Stimulated activated CD4-positive, alpha-beta T cell treated with anti-CD3 and anti-CD28 coated beads, Interleukin-1b, Interleukin-23, amount 100 ng/mL, for 24 hours (primary cell): ENCODE results near the gene OR2T27.
"Not testable (repeated sequence)": the region's sequence is repeated elsewhere in the genome, so short reads cannot be mapped to it uniquely, and the experiment has no call there.

Source experiments
- DNase-seq, 4 experiments: peaks; one replicate each; pipeline ENCODE4 v3.0.0-alpha.2; 2020; ENCODE audit warnings: low read depth in 4 of 4, low spot score in 1 of 4

Gene OR2T27, protein sequence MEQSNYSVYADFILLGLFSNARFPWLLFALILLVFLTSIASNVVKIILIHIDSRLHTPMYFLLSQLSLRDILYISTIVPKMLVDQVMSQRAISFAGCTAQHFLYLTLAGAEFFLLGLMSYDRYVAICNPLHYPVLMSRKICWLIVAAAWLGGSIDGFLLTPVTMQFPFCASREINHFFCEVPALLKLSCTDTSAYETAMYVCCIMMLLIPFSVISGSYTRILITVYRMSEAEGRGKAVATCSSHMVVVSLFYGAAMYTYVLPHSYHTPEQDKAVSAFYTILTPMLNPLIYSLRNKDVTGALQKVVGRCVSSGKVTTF

GRCh38 chr1:248655354-248655753 lies at the start of gene OR2T27:
TSS of gene OR2T27 (minus strand) at chr1:248655528. CDS start at chr1:248650884, 4,644 bp downstream.
- not testable (repeated sequence) for DNase-seq

DNA sequence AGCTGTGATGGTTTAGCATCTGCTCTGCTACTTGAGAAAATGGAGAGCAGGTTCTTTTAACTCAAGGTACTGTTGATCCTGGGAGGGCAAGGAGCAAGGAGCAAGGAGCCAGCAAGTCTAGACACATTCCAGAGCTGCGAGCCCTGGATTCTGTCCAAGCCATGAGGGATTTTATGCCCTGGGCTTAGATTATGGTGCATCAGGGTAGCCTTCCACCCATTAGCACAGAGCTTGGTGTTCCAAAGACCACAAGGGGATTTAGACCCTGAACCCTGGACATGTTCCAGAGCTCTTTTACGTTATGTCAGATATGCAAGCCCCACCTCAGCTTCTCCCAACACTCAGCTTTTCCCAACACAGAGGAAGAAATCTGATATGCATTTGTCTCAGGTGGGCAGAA lies 49.3 kb upstream of the OR2T27 start:
- DNase-seq = no peak

DNA sequence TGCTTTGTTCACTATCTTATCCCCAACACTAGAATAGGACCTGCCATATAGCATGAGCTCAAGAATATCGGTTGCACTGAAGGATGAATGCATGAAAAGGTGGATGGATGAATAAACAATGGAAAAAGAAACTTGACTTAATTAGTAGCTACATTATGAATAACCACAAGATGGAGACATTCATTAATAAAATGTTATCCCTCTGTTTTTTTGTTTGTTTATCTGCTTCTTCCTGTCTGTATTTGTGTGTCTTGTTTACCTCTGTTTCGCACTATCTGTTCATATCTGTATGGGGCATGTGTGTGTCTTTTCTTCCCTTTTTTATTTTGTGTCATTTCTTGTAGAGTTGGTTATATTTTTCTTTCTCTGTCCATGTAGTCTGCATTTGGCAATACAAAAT lies 48.3 kb upstream of the OR2T27 start:
- no peak for DNase-seq

DNA sequence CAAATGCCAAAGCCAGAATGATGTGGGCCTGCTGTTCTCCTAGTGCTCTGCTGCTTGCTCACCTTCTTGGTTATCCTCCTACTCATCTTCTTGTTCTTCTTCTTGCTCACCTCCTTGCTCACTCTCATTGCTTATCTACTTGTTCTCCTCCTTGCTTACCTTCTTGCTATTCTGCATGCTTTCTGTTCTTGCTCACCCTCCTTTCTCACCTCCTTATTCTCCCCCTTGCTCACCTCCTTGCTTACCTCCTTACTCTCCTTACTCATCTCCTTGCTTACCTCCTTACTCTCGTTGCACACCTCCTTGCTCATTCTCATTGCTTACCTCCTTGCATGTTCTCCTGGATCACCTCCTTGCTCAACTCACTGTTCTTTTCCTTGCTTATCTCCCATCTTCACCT lies 47.4 kb upstream of the OR2T27 start, which contains the start of gene OR14I1:
OR14I1 (minus strand) TSS at position 53 of the 400 bp plus-strand sequence.
- no peak for DNase-seq

DNA sequence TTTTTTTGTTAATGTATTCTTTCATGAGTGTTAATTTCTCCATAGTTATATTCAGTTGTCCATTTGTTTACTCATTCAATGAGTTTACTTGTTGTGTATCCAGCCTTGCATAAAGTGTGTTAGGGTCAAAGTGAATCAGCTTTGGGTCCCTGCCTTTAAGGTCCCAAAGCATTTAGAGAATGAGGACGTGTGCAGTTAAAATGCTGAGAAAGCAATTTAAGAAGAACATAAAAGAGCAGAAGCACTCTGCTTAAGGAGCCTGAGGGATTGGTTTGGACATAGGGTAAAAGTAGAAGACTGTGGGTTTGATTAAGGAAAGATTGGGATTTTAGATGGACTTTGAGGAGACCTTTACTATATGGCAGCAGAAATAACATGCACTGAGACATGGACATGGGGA lies 43.8 kb upstream of the OR2T27 start:
- no peak for DNase-seq

- DNase-seq = no peak
Observed at GRCh38 chr1:248697907-248698306, 42.6 kb upstream of the OR2T27 start.

DNA sequence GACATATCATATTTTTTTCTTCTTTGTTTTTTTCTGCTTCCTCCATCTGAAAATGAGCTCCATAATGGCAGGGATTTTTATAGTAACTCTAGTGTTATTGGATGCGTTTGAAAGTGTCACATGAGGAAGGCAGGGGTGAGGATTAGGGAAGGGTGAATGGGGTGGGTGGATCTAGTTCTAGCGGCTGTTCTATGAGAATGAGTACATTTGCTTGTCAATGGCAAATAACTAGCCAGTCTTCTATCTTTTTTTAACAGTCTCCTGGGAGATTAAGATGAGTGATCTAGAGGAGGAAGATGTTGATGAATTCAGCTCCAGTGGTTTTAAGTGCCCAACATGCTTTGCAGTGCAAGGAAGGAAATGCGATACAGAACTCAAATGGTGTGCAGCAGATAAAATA lies 41.4 kb upstream of the OR2T27 start:
- no peak for DNase-seq

DNA sequence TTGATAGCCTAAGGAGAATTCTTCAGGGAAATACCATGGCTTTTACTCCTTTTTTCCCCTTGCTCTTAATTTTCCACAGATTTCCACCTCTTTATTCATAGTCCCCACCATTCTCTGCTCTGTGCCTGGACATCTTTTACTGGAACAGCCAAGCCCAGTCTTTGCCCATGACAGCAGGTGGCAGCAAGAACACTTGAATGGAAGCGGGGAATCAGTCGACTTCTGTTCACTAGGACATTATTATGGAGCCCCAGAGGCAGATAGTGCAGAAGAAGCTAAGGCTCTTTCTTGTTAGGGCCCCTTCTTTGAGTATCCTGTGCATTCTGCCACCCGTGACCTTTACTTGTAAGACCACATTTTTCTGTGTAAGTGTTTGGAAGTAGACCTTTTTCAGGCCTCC lies 40.9 kb upstream of the OR2T27 start:
- DNase-seq = no peak

GRCh38 chr1:248695451-248696132 lies 40.3 kb upstream of the OR2T27 start:
- DNase-seq = no peak

DNA sequence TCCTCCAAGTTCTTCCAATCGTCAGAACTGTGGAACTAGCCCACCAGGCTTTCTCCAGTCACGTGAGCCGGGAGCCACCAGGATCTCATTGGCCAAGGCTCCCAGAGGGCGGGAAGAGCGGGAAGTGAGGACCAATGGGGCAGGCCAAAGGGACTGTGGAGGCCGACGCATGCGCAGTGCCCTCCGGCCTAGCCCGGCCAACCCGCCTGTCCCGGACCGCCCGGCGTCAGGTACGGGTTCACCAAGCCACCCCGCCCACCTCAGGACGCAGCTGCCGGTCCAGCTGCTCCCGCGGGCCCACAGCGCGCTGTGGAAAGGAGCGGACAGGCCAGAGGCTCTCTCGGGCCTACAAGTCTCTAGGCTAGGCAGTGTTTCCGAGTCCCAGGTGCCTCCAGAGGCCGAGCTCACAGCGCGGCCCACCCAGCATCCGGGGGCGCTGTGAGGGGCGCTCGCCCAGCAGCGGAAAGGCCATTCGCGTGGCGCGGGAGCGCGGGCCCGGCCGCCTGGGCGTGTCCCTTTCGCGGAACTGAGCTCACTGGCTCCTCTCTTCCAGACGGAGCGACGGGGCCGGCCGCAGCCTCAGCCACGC lies 36.3 kb upstream of the OR2T27 start:
- DNase-seq = no peak

GRCh38 chr1:248688527-248689298 lies 33.4 kb upstream of the OR2T27 start:
- DNase-seq = no peak

DNA sequence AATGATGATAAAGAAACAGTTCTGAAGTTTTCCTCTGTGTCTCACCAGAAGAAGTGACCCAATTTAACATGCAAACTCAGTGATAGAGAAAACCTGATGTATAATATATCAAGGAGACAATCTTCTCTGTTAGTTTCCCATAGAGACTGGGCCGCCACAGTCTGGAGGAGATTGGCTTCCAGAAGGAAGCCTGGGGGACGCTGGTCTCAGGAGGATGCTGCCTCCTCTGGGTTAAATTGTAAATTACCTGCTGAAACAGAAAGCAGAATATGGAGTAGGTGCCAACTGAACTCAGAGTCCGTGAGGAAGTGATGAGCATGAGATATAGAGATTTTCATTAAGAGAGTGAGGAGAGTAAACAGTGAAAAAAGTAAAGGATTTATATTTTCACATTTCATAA lies 31.5 kb upstream of the OR2T27 start:
- DNase-seq = no peak

DNA sequence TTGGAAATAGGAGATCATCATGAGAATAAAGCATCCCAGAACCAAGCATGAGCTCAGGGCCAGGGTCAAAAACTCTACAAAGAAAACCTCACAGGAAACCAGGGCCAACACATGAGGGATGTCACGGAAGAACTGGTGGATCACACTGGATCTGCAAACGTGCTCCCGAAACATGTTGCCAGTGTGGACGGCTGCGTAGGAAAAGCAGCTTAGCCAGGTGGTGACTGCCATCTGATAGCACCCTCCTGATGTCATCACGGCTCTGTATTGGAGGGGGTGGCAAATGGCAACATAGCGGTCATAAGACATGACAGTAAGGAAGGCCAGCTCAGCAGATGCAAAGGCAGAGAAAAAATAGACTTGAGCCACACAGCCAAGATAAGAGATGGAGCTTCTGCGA lies 26.3 kb upstream of the OR2T27 start:
- DNase-seq = no peak

DNA sequence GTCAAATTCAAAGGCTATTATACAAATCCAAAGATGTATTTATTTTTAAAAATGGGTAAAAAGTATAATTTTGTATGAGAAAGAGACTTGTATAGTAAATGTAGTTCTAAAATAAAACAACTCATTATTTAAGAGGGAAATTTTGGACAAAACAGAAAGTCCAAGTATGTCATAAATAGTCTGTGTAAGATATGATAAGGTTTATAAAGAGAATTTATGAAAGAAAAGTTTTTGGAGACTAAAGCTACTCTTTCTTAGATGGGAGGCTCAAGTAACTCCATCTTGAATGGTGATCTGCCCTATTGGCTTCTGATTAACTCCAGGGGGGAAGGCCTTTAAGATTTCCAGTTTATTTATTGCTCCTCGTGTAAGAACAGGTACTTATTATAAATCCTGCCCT lies 14.7 kb upstream of the OR2T27 start:
- no peak for DNase-seq

GRCh38 chr1:248663453-248664328 lies 8.4 kb upstream of the OR2T27 start:
- not testable (repeated sequence) for DNase-seq

GRCh38 chr1:248656797-248657196 lies 1.5 kb upstream of the OR2T27 start:
- not testable (repeated sequence) for DNase-seq

GRCh38 chr1:248648770-248649536 lies 6.4 kb downstream of the OR2T27 start:
- not testable (repeated sequence) for DNase-seq

DNA sequence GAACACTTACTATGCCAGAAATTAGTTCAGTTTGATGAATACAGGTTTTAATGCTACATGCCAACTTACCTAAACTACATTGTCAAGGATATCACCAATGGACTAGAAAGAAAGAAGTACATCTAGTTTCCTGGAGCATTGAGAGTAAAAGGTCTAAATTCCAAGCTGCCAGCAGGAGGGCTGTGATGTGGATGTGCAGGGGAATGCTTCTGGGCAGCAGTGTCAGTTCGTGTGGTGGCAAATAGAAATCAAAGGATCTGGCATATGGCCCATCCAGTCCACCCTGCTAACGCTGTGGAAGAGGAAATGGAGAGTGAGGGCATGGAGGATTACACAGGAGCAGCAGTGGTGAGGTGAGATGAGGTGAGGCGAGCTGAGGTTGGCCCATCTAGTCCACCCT lies 10.2 kb downstream of the OR2T27 start, which contains the start of gene OR2T35:
OR2T35 (minus strand) TSS at position 101 of the 400 bp plus-strand sequence. CDS start 6,020 bp downstream, outside the sequence.
- DNase-seq = not testable (repeated sequence)

DNA sequence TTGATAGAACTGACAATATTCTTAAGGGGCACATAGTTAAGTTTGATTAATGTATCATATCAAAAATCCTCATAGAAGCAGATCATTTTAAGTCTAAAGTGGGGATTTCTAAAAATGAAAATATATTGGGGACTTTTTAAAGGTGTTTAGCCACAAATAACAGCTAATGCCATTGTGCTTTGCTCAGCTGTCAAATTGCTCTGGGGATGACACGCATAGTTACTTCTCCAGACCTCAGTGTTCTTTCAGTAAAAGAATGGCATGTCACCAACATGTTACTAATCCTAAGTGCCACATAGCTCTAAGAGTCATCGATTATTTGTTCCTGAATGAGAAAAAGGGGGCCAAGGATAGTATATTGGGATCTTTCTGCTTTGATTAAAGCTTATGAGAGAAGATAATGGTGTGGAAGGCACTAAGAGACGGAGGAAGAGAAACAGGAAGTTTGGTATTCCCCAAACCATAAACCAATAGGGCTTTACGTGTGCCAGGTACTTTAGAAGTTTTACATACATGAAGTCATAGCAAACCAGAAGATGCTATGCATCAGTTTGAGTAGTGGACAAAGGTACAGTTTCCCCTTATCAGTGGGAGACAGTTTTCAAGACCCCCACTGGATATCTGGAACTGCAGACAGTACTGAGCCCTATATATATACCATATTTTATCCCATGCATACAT lies 12.2 kb downstream of the OR2T27 start:
- DNase-seq = not testable (repeated sequence)
